ENCODE results near the gene LAS1L. TPM values are rescaled to one million over a fixed set of nuclear protein-coding genes. Genes with fewer than 3 reads are reported as not detected.

LAS1L gene
- total RNA-seq, 1 donor from 2014 or later = 42.1 TPM

DNA sequence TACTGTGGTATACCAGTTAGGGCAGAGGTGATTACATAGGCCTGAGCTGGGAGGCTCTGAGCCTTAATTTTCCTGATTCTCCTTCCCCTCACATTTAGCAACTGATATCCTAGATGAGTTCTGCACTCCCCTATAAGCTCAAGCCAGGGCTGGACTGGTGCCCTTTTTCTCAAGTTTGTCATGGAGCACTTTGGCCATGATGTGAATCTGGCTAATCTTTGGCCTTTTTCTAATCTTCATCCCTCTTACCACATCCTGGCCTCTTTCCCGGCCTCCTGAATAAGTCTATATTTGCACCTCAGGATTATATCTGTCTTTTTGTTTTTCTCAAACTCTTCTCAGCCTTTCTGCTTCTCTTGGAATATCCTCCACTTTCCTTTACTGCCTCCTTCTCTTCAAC lies 10.9 kb upstream of the LAS1L start:
- no peaks in the 10 kb centered on the region for H3K9me3 Mint-ChIP-seq
- H3K27ac Mint-ChIP-seq = no peak overlapping the region
- DNase-seq (ENCODE audit: extremely low spot score, unreplicated experiment) = no peak
- TF ChIP-seq, protein P1, sequence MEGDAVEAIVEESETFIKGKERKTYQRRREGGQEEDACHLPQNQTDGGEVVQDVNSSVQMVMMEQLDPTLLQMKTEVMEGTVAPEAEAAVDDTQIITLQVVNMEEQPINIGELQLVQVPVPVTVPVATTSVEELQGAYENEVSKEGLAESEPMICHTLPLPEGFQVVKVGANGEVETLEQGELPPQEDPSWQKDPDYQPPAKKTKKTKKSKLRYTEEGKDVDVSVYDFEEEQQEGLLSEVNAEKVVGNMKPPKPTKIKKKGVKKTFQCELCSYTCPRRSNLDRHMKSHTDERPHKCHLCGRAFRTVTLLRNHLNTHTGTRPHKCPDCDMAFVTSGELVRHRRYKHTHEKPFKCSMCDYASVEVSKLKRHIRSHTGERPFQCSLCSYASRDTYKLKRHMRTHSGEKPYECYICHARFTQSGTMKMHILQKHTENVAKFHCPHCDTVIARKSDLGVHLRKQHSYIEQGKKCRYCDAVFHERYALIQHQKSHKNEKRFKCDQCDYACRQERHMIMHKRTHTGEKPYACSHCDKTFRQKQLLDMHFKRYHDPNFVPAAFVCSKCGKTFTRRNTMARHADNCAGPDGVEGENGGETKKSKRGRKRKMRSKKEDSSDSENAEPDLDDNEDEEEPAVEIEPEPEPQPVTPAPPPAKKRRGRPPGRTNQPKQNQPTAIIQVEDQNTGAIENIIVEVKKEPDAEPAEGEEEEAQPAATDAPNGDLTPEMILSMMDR (conservative IDR thresholded peaks at IDR 0.05) = no peak
- H3K4me1 Mint-ChIP-seq (ENCODE audit: unreplicated experiment) = no peaks in the 10 kb centered on the region
- no peaks in the 10 kb centered on the region for H3K27me3 Mint-ChIP-seq
- H3K4me3 Mint-ChIP-seq = no peak overlapping the region
- H3K36me3 Mint-ChIP-seq = no peaks in the 10 kb centered on the region

DNA sequence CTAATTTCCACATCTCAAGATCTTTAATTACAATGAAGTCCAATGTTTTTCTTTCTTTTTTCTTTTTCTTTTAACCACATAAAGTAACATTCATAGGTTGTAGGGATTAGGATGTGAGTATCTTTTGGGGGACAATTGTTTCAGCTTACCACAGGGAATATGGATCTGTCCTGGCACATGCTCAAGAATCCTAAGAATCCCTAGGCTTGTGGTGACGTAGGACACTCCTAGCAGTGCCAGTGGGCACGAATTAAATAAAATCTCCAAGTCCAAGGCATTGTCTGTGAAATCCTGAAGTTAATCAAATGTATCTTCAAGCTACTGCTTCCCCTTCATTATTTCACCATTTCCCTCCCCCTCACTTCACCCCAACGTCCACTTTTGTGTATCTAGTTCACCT lies 2.6 kb upstream of the LAS1L start:
- no peak for DNase-seq (ENCODE audit: extremely low spot score, unreplicated experiment)
- no peaks in the 10 kb centered on the region for H3K27me3 Mint-ChIP-seq
- H3K9me3 Mint-ChIP-seq = no peaks in the 10 kb centered on the region
- TF ChIP-seq, protein P1 (conservative IDR thresholded peaks at IDR 0.05) = no peak
- H3K27ac Mint-ChIP-seq = no peak overlapping the region
- no peaks in the 10 kb centered on the region for H3K36me3 Mint-ChIP-seq
- H3K4me3 Mint-ChIP-seq = no peak overlapping the region
- H3K4me1 Mint-ChIP-seq (ENCODE audit: unreplicated experiment) = no peaks in the 10 kb centered on the region

DNA sequence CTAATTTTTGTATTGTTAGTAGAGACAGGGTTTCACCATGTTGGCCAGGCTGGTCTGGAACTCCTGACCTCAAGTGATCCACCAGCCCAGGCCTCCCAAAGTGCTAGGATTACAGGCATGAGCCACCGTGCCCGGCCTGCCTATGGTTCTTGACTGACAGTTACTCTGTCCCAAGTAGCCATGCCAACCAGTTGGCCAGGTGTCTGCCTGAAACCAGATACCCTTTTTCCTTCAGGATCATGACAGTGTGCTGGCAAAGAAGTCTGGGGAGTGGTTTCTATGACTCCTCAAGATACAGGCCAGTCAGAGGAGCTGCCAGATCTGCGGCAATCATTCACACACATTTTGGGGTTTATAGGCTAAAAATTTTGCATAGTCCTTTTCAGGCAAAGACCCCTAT lies 1.7 kb upstream of the LAS1L start:
- H3K36me3 Mint-ChIP-seq = no peaks in the 10 kb centered on the region
- no peaks in the 10 kb centered on the region for H3K27me3 Mint-ChIP-seq
- DNase-seq (ENCODE audit: extremely low spot score, unreplicated experiment) = no peak
- TF ChIP-seq, protein P1 (conservative IDR thresholded peaks at IDR 0.05) = no peak
- no peak overlapping the region for H3K27ac Mint-ChIP-seq
- H3K4me3 Mint-ChIP-seq = no peak overlapping the region
- no peaks in the 10 kb centered on the region for H3K4me1 Mint-ChIP-seq (ENCODE audit: unreplicated experiment)
- no peaks in the 10 kb centered on the region for H3K9me3 Mint-ChIP-seq

DNA sequence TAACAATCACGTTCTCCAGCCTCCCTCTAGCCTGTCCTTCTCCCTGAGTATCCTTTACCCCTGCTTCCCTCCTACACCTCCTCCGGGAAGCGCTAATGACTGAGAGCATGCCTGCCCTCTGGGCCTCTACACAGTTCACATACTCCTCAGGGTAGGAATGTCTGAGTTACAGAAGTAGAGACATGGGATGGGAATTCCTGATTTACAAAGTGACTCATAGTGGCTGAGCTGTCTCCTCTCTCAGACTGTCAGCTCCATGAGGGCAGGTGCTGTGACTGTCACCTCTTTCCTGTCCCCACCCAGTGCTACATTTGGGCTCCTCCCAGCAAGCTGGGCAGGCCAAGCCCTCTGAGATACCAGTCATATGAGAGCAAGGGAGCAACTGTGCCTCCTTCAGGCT lies 2.6 kb downstream of the LAS1L start:
- Mint-ChIP-seq H3K4me3 (no peak overlapping the region), H3K4me1 (ENCODE audit: unreplicated experiment) (no peaks in the 10 kb centered on the region), H3K9me3 (no peaks in the 10 kb centered on the region), H3K27ac (no peak overlapping the region), H3K27me3 (no peaks in the 10 kb centered on the region), H3K36me3 (no peaks in the 10 kb centered on the region)
- TF ChIP-seq, protein P1 (conservative IDR thresholded peaks at IDR 0.05) = no peak
- no peak for DNase-seq (ENCODE audit: extremely low spot score, unreplicated experiment)

DNA sequence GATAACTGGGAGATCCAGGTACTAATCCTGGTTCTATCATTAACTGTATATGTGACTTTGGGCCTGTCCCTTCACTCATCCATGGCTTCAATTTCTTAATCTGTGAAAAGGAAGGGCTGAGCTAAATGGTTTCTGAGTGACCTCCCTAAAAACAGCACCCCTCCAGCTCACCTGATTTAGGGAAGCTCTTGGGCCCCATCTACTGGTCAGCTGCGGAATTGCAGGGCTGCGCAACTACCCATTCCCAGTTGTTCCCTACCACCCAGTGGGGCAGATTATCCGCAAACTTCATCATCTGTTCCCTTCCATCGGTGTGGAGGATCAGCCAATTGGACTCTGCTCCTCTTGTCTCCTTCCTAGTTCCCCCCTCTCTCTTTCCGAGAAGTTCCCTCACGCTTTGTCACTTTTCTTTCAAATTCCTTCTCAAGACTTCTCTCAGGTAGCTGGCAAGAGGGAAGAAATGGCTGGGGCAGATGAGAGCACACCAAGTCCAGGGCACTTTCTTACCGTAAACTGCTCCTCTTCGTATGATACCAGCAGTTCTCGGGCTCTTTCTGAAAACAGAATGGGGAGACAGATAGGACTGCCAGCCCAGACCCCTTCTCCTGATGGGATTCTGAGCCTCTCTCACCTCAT lies 5.8 kb downstream of the LAS1L start:
- Mint-ChIP-seq H3K9me3 (no peaks in the 10 kb centered on the region), H3K27me3 (no peaks in the 10 kb centered on the region), H3K36me3 (peaks cover 3% of the 10 kb centered on the region), H3K4me1 (ENCODE audit: unreplicated experiment) (no peaks in the 10 kb centered on the region), H3K27ac (peak overlapping the region; percentile 35), H3K4me3 (no peak overlapping the region)
- DNase-seq (ENCODE audit: extremely low spot score, unreplicated experiment) = no peak
- TF ChIP-seq, protein P1 (conservative IDR thresholded peaks at IDR 0.05) = peak; percentile 90

DNA sequence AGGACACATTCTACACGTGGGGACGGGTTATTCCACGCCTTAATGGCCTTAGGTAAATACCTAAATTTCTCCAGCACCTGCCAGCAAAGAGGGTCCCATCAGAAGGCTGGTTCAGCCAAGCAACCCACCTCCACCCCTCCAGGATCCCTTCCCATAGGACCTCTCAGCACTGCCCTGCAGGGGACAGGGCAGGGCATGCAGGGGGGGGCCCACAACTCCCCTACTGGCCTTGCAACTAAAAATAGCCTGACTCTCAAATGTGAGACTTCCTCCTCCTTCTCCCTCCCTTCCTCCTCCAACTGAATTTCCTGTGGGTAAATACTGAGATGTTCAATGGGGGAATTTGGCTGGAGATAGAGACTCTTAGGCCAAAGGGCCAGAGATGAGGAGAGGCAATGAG lies 6.3 kb downstream of the LAS1L start:
- H3K36me3 Mint-ChIP-seq = peaks cover 3% of the 10 kb centered on the region
- TF ChIP-seq, protein P1 (conservative IDR thresholded peaks at IDR 0.05) = no peak
- H3K27ac Mint-ChIP-seq = no peak overlapping the region
- no peaks in the 10 kb centered on the region for H3K9me3 Mint-ChIP-seq
- no peaks in the 10 kb centered on the region for H3K4me1 Mint-ChIP-seq (ENCODE audit: unreplicated experiment)
- H3K27me3 Mint-ChIP-seq = no peaks in the 10 kb centered on the region
- H3K4me3 Mint-ChIP-seq = no peak overlapping the region
- no peak for DNase-seq (ENCODE audit: extremely low spot score, unreplicated experiment)
